GM21390 (cell line): ENCODE measurements around the gene HPCAL1.

Source experiments
- ATAC-seq: cut with Tn5 transposase; IDR thresholded peaks from one replicate; pipeline ENCODE4 v1.9.1; 2021; ENCODE audit not compliant: unreplicated experiment

Gene HPCAL1

GRCh38 chr2:10400978-10401951, 98.6 kb downstream of the HPCAL1 start:
- ATAC-seq: no peak

GRCh38 chr2:10402062-10402585, 99.4 kb downstream of the HPCAL1 start:
- ATAC-seq: no peak

- no peak for ATAC-seq
Measured at GRCh38 chr2:10402653-10403215, 100.0 kb downstream of the HPCAL1 start.

GRCh38 chr2:10404324-10405143, 101.8 kb downstream of the HPCAL1 start:
- no peak for ATAC-seq

- ATAC-seq: no peak
Measured at GRCh38 chr2:10405448-10405847, 102.7 kb downstream of the HPCAL1 start.

- no peak for ATAC-seq
Measured at GRCh38 chr2:10406016-10406415, 103.3 kb downstream of the HPCAL1 start.

GRCh38 chr2:10406491-10407188, 103.9 kb downstream of the HPCAL1 start:
- no peak for ATAC-seq

GRCh38 chr2:10407432-10407831, 104.7 kb downstream of the HPCAL1 start:
- ATAC-seq: no peak

GRCh38 chr2:10407841-10408648, 105.3 kb downstream of the HPCAL1 start:
- ATAC-seq: peak; percentile 35

- peak; percentile 59 for ATAC-seq
Measured at GRCh38 chr2:10408649-10409579, 106.2 kb downstream of the HPCAL1 start.

- peak; percentile 66 for ATAC-seq
Measured at GRCh38 chr2:10410001-10410822, 107.5 kb downstream of the HPCAL1 start.

- no peak for ATAC-seq
Measured at GRCh38 chr2:10410823-10411437, 108.2 kb downstream of the HPCAL1 start.

GRCh38 chr2:10411557-10411956, 108.9 kb downstream of the HPCAL1 start:
- no peak for ATAC-seq

GRCh38 chr2:10412380-10412779, 109.7 kb downstream of the HPCAL1 start:
- no peak for ATAC-seq

GRCh38 chr2:10413503-10413902, 110.8 kb downstream of the HPCAL1 start:
- no peak for ATAC-seq

- no peak for ATAC-seq
Measured at GRCh38 chr2:10413991-10414451, 111.3 kb downstream of the HPCAL1 start.

GRCh38 chr2:10414591-10414990, 111.9 kb downstream of the HPCAL1 start:
- ATAC-seq: no peak
